CD4-positive, alpha-beta T cell (primary cell): Measurements from ENCODE around the gene SLC26A9. TPM values are rescaled to one million over a fixed set of nuclear protein-coding genes. Genes with fewer than 3 reads are reported as not detected.

ENCODE experiments used
- ATAC-seq: fragments of 200-7000 bp; cut with Tn5 transposase; one replicate; pipeline ENCODE4 v1.10.0; 2022; ENCODE audit warnings: mild to moderate bottlenecking; ENCODE audit not compliant: poor library complexity
- CTCF ChIA-PET: fragments of 350-600 bp; sonication (Branson Sonifier 250); formaldehyde crosslinking; loops from one replicate; lab custom pipeline; 2021; ENCODE audit warnings: antibody characterized with exemption, inconsistent platforms; lab: Charles Lee
- POLR2A ChIA-PET: fragments of 350-600 bp; sonication (Branson Sonifier 250); formaldehyde crosslinking; loops from one replicate; lab custom pipeline; 2021; ENCODE audit warnings: antibody characterized with exemption, inconsistent platforms; lab: Charles Lee
- DNase-seq, 14 experiments: peaks; one replicate each; pipeline ENCODE4 v3.0.0-alpha.2; 2013 to 2020; ENCODE audit warnings: mixed read lengths in 2 of 14
- H3K27ac ChIP-seq, 2 donors: one replicate each; pipeline versions ENCODE4 v1.5.1 to v1.7.0; 2013; ENCODE audit warnings: low read length in 2 of 2, low read depth in 1 of 2, mild to moderate bottlenecking in 1 of 2
- H3K27me3 ChIP-seq, 2 experiments: 1 replicate in 1 of 2; 2 replicates in 1 of 2; pipeline versions ENCODE4 v1.6.1 to v1.7.0; 2013; ENCODE audit warnings: low read length in 2 of 2, control low read depth in 1 of 2, mild to moderate bottlenecking in 1 of 2, moderate library complexity in 1 of 2; ENCODE audit not compliant: insufficient read depth in 2 of 2, control insufficient read depth in 1 of 2
- H3K36me3 ChIP-seq: one replicate; pipeline ENCODE4 v1.6.1; 2013; ENCODE audit warnings: low read length, control low read depth; ENCODE audit not compliant: insufficient read depth
- H3K4me1 ChIP-seq: one replicate; pipeline ENCODE4 v1.6.1; 2013; ENCODE audit warnings: low read length, control low read depth; ENCODE audit not compliant: insufficient read depth
- H3K4me3 ChIP-seq: one replicate; pipeline ENCODE4 v1.5.1; 2013; ENCODE audit warnings: mild to moderate bottlenecking, low read length, moderate library complexity
- H3K9me3 ChIP-seq, 2 experiments: 1 replicate in 1 of 2; 2 replicates in 1 of 2; pipeline versions ENCODE4 v1.6.1 to v1.7.0; 2013; ENCODE audit warnings: low read length in 2 of 2, mild to moderate bottlenecking in 2 of 2, control low read depth in 1 of 2, moderate library complexity in 1 of 2; ENCODE audit not compliant: control insufficient read depth in 1 of 2, insufficient read depth in 1 of 2
- H3K27ac Mint-ChIP-seq: one replicate; pipeline ENCODE4 v1.8.0; 2020; ENCODE audit warnings: mixed read lengths
- H3K27me3 Mint-ChIP-seq: one replicate; pipeline ENCODE4 v1.8.0; 2021; ENCODE audit warnings: mixed read lengths
- H3K36me3 Mint-ChIP-seq: one replicate; pipeline ENCODE4 v1.8.0; 2021; ENCODE audit warnings: low read depth, mixed read lengths
- H3K4me1 Mint-ChIP-seq: one replicate; pipeline ENCODE4 v1.8.0; 2021; ENCODE audit warnings: low read depth, mixed read lengths
- H3K4me3 Mint-ChIP-seq: one replicate; pipeline ENCODE4 v1.8.0; 2020; ENCODE audit warnings: mild to moderate bottlenecking, mixed read lengths
- H3K9me3 Mint-ChIP-seq: one replicate; pipeline ENCODE4 v1.8.0; 2020; ENCODE audit warnings: mixed read lengths
- CTCF ChIP-seq: fragments of 200-600 bp; IDR thresholded peaks from one replicate; pipeline ENCODE4 v1.8.0; 2022; ENCODE audit warnings: antibody characterized with exemption, mild to moderate bottlenecking
- intact Hi-C, 2 experiments: fragments of 100-400 bp; cut with DNase I in 1 of 2; cut with micrococcal nuclease in 1 of 2; formaldehyde crosslinking; loops; one replicate each; pipeline versions ENCODE4 v1.15.1 to v1.9.0; 2023 to 2025; cut with DNase I, micrococcal nuclease
- total RNA-seq, 174 experiments: library from RNA in 2 of 174; stranded (reverse) in 2 of 174; gene quantifications; one replicate each; pipeline ENCODE4 v1.2.3 and lab custom pipeline; 2021 to 2026

SLC26A9 gene
- total RNA-seq, 2 experiments from 2014 or later: not detected

GRCh38 chr1:205936311-205936710 is 6.9 kb downstream of the SLC26A9 start:
- Mint-ChIP-seq H3K36me3 (no peaks in the 10 kb centered on the region), H3K27ac (no peak overlapping the region), H3K4me3 (no peak overlapping the region), H3K27me3 (peaks cover 71% of the 10 kb centered on the region), H3K4me1 (no peaks in the 10 kb centered on the region), H3K9me3 (no peaks in the 10 kb centered on the region)
- Histone ChIP-seq H3K27me3 (peaks cover 13 to 19% of the 10 kb centered on the region in 2 experiments), H3K4me1 (no peaks in the 10 kb centered on the region), H3K27ac (no peak overlapping the region), H3K9me3 (no peaks in the 10 kb centered on the region), H3K36me3 (no peaks in the 10 kb centered on the region), H3K4me3 (no peak overlapping the region)
- no peak for DNase-seq
- no peak for TF ChIP-seq CTCF
- no peak for ATAC-seq
- intact Hi-C loops: no loop called here
- POLR2A ChIA-PET: no interaction called here
- CTCF ChIA-PET: no interaction called here

GRCh38 chr1:205935869-205936268 is 7.4 kb downstream of the SLC26A9 start:
- Mint-ChIP-seq H3K36me3 (no peaks in the 10 kb centered on the region), H3K4me3 (no peak overlapping the region), H3K27me3 (peaks cover 68% of the 10 kb centered on the region), H3K4me1 (no peaks in the 10 kb centered on the region), H3K27ac (no peak overlapping the region), H3K9me3 (no peaks in the 10 kb centered on the region)
- CTCF ChIA-PET: no interaction called here
- H3K4me3 ChIP-seq: no peak overlapping the region
- ATAC-seq: no peak
- intact Hi-C loops: no loop called here
- DNase-seq: no peak
- POLR2A ChIA-PET: no interaction called here
- H3K27me3 ChIP-seq: peaks cover 13 to 19% of the 10 kb centered on the region in 2 experiments
- no peaks in the 10 kb centered on the region for H3K9me3 ChIP-seq
- no peaks in the 10 kb centered on the region for H3K36me3 ChIP-seq
- no peak overlapping the region for H3K27ac ChIP-seq
- H3K4me1 ChIP-seq: no peaks in the 10 kb centered on the region
- TF ChIP-seq CTCF: no peak

- peaks cover 58% of the 10 kb centered on the region for H3K27me3 Mint-ChIP-seq
- POLR2A ChIA-PET: no interaction called here
- peaks cover 10 to 15% of the 10 kb centered on the region in 2 experiments for H3K27me3 ChIP-seq
- no peaks in the 10 kb centered on the region for H3K4me1 ChIP-seq
- no peak overlapping the region for H3K4me3 ChIP-seq
- intact Hi-C loops: no loop called here
- H3K27ac ChIP-seq: no peak overlapping the region
- no peaks in the 10 kb centered on the region for H3K9me3 ChIP-seq
- no peaks in the 10 kb centered on the region for H3K36me3 ChIP-seq
- H3K9me3 Mint-ChIP-seq: no peaks in the 10 kb centered on the region
- CTCF ChIA-PET: no interaction called here
- no peak for DNase-seq
- H3K4me1 Mint-ChIP-seq: no peaks in the 10 kb centered on the region
- no peak for TF ChIP-seq CTCF
- no peak overlapping the region for H3K27ac Mint-ChIP-seq
- ATAC-seq: no peak
- H3K4me3 Mint-ChIP-seq: no peak overlapping the region
- H3K36me3 Mint-ChIP-seq: no peaks in the 10 kb centered on the region
Measured at GRCh38 chr1:205934788-205935187, 8.5 kb downstream of the SLC26A9 start.
